ES-I3 (cell line): ENCODE data around the gene ANTKMT.
"Not testable (repeated sequence)": the region's sequence is repeated elsewhere in the genome, so short reads cannot be mapped to it uniquely, and the experiment has no call there.

Source experiments
- H3K36me3 ChIP-seq: 2 replicates; pipeline ENCODE4 v1.6.1; 2013; ENCODE audit warnings: mild to moderate bottlenecking, low read length, control low read depth, moderate library complexity; ENCODE audit not compliant: insufficient read depth
- H3K4me1 ChIP-seq: 2 replicates; pipeline ENCODE4 v1.6.1; 2013; ENCODE audit warnings: mild to moderate bottlenecking, control low read depth, low read length; ENCODE audit not compliant: insufficient read depth
- H3K9ac ChIP-seq: 2 replicates; pipeline ENCODE4 v1.6.1; 2013; ENCODE audit warnings: low read depth, mild to moderate bottlenecking, low read length, moderate library complexity
- H3K9me3 ChIP-seq: 2 replicates; pipeline ENCODE4 v1.6.1; 2013; ENCODE audit warnings: mild to moderate bottlenecking, low read length, moderate library complexity; ENCODE audit not compliant: control insufficient read depth, insufficient read depth

The ANTKMT gene

DNA sequence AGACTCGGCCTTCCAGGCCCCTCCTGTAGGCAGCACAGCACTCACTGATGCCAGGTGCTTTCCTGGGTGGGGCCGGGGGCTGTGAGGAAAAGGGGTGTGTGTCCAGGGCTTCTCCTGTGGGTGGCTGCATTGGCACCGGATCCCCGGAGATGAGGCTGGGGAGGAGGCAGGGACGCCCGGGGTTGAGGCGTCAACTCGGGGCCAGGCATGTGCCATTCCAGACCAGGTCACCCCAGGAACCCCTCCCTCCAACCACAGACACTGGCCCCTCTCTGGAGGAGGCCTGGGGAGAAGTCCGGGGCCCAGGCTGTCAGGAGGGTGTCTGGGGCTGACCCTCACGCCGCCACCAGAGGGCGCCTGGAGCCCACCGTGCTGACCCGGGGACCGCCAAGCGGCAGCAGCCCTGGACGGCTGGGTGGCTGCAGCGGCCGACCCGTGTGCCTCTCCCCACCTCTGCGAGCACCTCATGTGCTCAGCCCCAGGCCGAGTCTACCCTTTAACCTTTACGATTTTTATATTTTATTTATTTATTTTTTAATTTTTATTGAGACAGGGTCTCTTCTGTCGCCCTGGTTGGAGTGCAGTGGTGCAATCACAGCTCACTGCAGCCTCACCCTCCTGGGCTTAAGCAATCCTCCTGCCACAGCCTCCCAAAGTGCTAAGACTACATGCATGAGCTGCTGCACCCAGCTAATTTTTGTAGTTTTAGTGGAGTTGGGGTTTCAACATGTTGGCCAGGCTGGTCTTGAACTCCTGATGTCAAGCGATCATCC is 9.2 kb upstream of the ANTKMT start:
- H3K36me3 ChIP-seq: no peaks in the 10 kb centered on the region
- H3K4me1 ChIP-seq: peaks cover 4% of the 10 kb centered on the region; the same call in 1 of the 2 replicates
- no peak overlapping the region for H3K9ac ChIP-seq
- no peaks in the 10 kb centered on the region for H3K9me3 ChIP-seq

DNA sequence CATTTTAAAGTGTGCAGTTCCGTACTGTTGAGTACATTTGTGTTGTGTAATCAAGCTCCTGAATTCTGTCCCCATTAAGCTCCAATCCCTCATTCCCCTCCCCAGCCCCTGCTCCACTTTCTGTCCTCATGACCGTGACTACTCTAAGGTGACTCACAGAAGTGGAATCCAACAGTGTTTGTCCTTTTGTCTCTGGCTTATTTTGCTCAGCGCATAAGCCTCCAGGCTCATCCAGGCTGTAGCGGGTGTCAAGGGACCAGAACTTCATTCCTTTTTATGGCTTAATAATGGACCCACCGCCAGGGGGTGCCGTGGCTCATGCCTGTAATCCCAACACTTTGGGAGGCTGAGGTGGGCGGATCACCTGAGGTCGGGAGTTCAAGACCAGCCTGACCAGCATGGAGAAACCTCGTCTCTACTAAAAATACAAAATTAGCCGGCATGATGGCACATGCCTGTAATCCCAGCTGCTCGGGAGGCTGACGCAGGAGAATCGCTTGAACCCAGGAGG is 8.2 kb upstream of the ANTKMT start:
- not testable (repeated sequence) for H3K9ac ChIP-seq, H3K36me3 ChIP-seq, H3K9me3 ChIP-seq, H3K4me1 ChIP-seq

DNA sequence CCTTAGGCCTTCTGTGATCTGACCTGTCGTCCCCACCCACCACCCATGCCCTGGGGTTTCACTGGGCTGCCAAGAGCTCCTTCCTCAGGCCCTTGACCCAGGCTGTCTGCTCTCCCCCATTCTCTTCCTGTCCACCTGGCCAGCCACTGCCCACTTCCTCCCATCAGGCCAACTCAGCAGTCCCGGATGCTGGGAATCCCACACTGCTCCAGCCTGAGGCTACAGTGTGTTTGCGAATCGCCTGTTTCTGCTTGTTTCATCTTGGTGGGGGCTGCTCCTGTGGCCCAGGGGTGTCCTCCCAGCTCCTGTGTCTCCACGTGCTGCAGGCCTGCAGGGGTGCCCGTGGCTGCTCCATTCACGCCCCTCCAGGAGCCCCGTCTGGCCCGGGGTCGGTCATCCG is 6.9 kb upstream of the ANTKMT start:
- peaks cover 4% of the 10 kb centered on the region; the same call in 1 of the 2 replicates for H3K4me1 ChIP-seq
- no peaks in the 10 kb centered on the region for H3K9me3 ChIP-seq
- no peak overlapping the region; the same call in 1 of the 2 replicates for H3K9ac ChIP-seq
- no peaks in the 10 kb centered on the region for H3K36me3 ChIP-seq

DNA sequence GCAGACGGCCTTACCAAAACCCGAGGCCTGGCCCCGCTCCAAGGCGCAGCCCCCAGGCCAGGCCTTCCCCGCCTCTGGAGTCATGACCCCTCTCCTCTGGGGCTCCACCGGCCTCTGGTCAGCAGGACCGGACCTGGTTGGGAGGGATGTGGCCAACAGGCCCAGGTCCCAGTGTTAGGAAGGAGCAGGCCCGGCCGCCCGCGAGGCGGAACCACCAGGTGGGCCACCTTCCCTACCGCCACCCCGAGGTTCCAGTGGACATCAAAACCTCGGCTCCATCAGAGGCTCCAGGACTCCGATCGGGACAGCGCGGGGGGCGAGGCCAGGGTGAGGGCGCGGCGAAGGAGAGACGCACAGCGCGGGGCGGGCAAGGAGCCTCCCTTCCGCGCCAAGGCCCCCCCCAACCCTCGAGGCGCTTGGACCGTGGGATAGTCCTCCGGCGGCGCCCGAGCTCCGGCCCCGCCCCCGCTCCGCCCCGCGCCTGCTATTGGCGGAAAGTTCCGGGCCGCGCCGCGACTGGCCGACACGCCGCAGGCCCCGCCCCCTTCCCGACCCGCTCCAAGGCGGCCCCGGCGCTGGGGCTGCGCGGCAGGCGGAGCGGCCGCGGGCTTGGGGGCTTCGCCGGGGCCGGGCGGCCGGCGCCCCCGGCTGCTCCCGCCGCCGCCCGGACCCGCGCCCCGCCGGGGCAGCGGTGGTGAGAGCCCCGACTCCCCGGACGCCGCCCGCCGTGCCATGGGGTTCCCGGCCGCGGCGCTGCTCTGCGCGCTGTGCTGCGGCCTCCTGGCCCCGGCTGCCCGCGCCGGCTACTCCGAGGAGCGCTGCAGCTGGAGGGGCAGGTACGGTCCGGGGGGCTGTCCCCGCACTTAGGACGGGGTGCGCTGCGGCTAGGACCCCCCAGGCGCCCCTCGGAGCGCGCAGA is 6.1 kb upstream of the ANTKMT start, which contains the start of gene METRN:
Gene METRN, plus strand, starts transcription at position 561 of the 919 bp plus-strand sequence. Its CDS starts 172 bp downstream, at position 733.
- no peaks in the 10 kb centered on the region for H3K9me3 ChIP-seq
- peak within 1 kb of the TSS; percentile 68 for H3K9ac ChIP-seq
- no peaks in the 10 kb centered on the region for H3K36me3 ChIP-seq
- peaks cover 4% of the 10 kb centered on the region; the same call in 1 of the 2 replicates for H3K4me1 ChIP-seq

DNA sequence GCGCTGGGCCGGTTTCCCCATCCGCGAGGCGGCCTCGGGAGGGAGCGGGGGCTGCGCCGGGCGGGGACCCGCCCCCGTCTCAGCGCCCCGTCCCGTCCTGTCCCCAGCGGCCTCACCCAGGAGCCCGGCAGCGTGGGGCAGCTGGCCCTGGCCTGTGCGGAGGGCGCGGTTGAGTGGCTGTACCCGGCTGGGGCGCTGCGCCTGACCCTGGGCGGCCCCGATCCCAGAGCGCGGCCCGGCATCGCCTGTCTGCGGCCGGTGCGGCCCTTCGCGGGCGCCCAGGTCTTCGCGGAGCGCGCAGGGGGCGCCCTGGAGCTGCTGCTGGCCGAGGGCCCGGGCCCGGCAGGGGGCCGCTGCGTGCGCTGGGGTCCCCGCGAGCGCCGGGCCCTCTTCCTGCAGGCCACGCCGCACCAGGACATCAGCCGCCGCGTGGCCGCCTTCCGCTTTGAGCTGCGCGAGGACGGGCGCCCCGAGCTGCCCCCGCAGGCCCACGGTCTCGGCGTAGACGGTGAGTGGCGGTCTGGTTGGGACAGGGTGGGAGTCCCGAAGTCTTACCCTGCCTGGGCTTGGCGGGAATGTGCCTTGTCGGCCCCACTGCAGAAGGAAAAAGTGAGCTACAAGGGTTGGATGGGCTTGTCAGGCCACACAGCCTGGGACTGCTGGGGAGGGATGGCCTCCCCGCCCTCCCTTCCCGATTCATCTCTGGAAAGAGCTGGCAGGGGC is 5.3 kb upstream of the ANTKMT start:
- no peaks in the 10 kb centered on the region for H3K36me3 ChIP-seq
- H3K9me3 ChIP-seq: no peaks in the 10 kb centered on the region
- peaks cover 4% of the 10 kb centered on the region; the same call in 1 of the 2 replicates for H3K4me1 ChIP-seq
- H3K9ac ChIP-seq: peak overlapping the region; percentile 68

DNA sequence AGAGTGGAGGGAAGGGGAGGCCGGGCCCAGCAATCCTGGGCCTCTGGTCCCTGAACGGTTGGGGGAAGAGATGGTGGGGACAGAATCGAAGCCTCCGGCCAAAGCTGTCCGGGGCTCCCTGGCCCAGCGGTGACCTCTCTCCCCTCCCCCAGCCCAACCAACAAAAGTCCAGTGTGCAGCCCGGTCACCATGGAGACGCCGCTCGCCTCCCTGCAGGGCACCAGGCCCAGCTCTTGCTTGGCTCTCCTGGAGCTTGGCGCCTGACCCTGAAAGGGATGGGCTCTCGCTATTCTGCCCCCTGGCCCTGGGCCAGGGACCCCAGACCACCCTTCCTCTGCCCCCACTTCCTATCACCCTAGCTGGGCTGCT is 4.8 kb upstream of the ANTKMT start:
- H3K36me3 ChIP-seq: no peaks in the 10 kb centered on the region
- H3K9ac ChIP-seq: peak overlapping the region; percentile 68; the same call in 1 of the 2 replicates
- H3K9me3 ChIP-seq: no peaks in the 10 kb centered on the region
- peaks cover 4% of the 10 kb centered on the region; the same call in 1 of the 2 replicates for H3K4me1 ChIP-seq

DNA sequence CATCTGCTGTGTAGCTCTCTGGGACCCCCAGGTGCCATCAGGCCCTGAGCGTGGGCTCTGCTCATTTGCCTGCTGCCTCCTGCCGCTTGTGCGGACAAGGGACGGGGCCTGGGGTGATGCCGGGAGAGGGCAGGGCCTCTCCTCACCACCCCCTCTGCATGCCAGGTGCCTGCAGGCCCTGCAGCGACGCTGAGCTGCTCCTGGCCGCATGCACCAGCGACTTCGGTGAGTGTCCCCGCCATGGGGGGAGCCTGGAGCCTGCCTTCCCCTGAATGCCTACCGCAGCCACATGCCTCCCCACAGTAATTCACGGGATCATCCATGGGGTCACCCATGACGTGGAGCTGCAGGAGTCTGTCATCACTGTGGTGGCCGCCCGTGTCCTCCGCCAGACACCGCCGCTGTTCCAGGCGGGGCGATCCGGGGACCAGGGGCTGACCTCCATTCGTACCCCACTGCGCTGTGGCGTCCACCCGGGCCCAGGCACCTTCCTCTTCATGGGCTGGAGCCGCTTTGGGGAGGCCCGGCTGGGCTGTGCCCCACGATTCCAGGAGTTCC is 4.1 kb upstream of the ANTKMT start:
- H3K4me1 ChIP-seq: peaks cover 4% of the 10 kb centered on the region; the same call in 1 of the 2 replicates
- H3K36me3 ChIP-seq: no peaks in the 10 kb centered on the region
- no peaks in the 10 kb centered on the region for H3K9me3 ChIP-seq
- no peak overlapping the region for H3K9ac ChIP-seq

DNA sequence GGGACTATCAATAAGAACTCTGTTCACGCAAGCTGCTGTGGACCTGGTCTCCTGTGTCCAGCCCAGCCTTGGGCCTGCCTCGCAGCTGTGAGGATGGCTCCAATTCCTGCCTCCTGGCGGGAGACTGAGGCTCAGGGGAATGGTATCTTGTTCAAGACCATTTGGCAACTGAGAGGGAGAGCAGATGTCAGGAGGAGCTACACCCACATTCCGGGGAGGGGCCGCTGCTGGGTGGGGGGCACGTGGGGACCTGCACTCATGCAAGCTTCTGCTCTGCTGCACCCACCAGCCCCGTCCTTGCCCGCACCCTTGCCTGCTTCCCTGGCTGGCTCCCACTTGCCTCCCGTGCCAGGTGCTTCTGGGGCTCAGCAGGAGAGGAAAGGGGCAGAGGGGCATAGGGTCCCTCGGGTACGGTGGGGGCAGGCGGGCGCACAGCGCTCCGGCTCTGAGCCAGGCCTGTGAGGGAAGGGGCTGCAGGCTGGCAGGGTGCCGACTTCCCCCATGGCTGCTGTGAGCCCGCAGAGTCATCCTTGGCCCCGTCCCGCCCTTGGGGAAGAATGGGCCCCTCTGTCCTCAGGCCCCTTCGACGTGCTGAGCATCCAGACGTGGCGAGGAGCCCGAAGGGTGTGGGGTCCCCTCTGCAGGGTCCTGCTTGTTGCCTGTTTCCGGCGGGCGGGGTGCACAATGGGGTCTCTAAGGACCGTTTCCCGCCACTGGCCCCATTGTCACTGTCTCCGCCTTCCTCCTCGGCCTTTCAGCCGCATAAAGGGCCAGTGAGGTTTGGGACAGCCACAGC is 3.3 kb upstream of the ANTKMT start:
- peaks cover 4% of the 10 kb centered on the region; the same call in 1 of the 2 replicates for H3K4me1 ChIP-seq
- no peak overlapping the region for H3K9ac ChIP-seq
- no peaks in the 10 kb centered on the region for H3K36me3 ChIP-seq
- no peaks in the 10 kb centered on the region for H3K9me3 ChIP-seq

DNA sequence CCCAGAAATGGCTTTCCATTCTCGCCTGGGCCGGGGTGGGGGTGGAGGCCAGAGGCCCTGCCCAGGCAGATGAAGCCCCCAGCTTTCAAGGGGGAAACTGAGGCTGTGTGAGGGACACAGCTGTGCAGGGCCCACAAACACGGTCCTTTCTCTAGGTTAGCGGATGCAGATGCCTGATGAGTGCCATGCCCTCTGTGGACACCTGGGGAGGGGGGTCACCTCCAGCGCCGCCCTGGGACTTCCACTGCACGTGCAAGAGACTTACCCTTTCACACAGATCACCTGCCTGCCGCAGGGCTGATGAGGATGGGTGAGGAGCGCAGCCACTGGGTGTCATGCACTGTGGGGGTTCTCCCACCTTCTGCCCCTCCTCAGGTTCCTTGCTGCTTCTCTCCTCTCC is 2.6 kb upstream of the ANTKMT start:
- Histone ChIP-seq H3K9ac (no peak overlapping the region), H3K9me3 (no peaks in the 10 kb centered on the region), H3K36me3 (no peaks in the 10 kb centered on the region), H3K4me1 (peaks cover 4% of the 10 kb centered on the region; the same call in 1 of the 2 replicates)

DNA sequence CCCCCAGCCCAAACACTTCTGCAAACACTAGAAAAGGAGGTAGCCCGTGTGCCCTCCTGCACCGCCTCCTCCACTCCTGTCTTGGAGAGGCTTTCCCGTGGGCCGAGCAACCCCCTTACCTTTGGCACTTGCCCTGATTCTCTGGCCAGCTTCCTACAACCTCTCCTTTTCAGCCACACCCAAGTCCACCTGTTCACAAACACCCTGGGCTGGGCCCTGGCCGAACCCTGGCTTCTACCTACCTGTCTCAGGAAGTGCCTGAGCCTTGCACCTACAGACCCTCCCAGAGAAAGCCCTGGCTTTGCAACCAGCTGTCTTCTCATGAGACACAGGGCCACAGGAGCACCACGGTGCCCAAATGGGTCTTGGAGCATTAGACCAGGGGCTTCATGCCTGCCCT is 2.0 kb upstream of the ANTKMT start:
- Histone ChIP-seq H3K9me3 (no peaks in the 10 kb centered on the region), H3K4me1 (peaks cover 4% of the 10 kb centered on the region; the same call in 1 of the 2 replicates), H3K36me3 (no peaks in the 10 kb centered on the region), H3K9ac (no peak overlapping the region)

DNA sequence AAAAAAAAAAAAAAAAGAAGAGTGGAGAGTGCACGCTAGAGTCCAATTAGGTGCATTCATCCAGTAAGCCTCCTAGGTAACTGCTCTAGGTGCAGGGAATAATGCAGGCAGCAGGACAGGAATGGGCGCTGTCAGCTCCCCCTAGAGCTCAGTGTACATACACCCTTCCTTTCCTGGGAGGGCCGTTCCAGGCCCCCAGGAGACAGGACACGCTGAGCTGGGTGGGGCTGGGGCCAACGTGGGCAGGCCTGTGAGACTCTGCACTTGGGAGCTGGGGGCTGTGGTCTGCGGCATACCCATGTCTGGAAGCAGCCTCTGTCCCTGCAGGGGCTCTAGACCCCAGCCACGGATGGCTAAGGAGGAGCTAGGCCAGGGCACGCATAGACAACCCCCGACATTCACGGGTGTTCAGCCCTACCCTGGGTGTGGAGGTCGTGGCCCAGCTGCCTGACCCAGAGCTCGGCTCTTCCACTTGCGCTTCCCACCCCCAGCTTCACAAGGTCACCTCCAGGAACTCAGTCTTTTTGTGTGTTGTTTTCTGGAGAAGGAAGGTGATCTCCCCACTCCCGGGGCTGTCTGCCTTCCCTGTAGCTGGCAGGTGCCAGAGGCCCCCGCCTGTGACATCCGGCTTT is 1.0 kb upstream of the ANTKMT start:
- H3K36me3 ChIP-seq: no peaks in the 10 kb centered on the region
- no peaks in the 10 kb centered on the region for H3K9me3 ChIP-seq
- peak overlapping the region; percentile 85; the same call in 1 of the 2 replicates for H3K9ac ChIP-seq
- H3K4me1 ChIP-seq: peaks cover 4% of the 10 kb centered on the region; the same call in 1 of the 2 replicates

DNA sequence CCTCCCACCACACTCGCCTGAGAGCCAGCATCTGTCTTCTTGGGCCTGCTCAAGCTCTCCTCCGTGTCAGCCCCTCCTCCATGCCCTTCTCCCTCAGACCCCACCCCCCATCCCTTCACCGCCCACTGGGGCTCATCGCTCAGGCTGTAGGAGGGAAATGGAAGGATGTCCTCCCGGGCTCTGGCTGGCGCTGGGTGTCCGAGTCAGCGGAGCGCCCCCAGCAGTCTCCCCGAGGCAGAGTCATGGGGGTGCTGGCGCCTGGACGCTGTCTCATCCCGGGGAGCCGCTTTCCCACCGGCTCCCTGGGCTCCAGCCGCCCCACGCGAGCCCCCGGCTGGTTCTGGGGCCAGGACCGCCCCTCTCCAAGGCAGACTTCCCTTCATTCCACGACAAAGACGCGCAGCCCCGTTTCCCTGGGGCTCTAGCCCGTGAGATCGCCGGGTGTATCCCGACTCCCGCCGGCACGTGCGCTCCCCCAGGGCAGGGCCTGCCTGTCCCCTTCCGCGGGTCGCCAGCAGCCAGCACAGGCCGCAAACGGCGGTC is 428 bp upstream of the ANTKMT start:
- H3K9me3 ChIP-seq: no peaks in the 10 kb centered on the region
- peaks cover 4% of the 10 kb centered on the region; the same call in 1 of the 2 replicates for H3K4me1 ChIP-seq
- H3K36me3 ChIP-seq: no peaks in the 10 kb centered on the region
- peak overlapping the region; percentile 85 for H3K9ac ChIP-seq
